Esophagus muscularis mucosa (tissue), 4 donors: ENCODE measurements around the gene RHBDD1. TPM values are rescaled to one million over a fixed set of nuclear protein-coding genes. Genes with fewer than 3 reads are reported as not detected.

Experiments used
- DNase-seq: peaks from one replicate; pipeline ENCODE4 v3.0.0-alpha.2; 2017; ENCODE audit errors: extremely low spot score
- H3K27ac ChIP-seq, 4 donors: fragments of 200-600 bp; sonication (generic); replicated peaks in 1 of 4; 1 replicate in 3 of 4; 2 replicates in 1 of 4; pipeline ENCODE4 v1.5.1; 2016 to 2019; ENCODE audit warnings: mild to moderate bottlenecking in 1 of 4
- H3K27me3 ChIP-seq, 4 donors: fragments of 200-600 bp; sonication (generic); one replicate each; pipeline versions ENCODE4 v1.5.1 to v1.6.0; 2016 to 2019
- H3K36me3 ChIP-seq, 4 donors: fragments of 200-600 bp; sonication (generic); one replicate each; pipeline ENCODE4 v1.5.1; 2016 to 2019
- H3K4me1 ChIP-seq, 4 donors: fragments of 200-600 bp; sonication (generic); one replicate each; pipeline ENCODE4 v1.5.1; 2016 to 2019
- H3K4me3 ChIP-seq, 4 donors: fragments of 200-600 bp; sonication (generic); 1 replicate in 2 of 4; 2 replicates in 2 of 4; pipeline ENCODE4 v1.5.1; 2016 to 2019; ENCODE audit warnings: mild to moderate bottlenecking in 4 of 4, moderate library complexity in 1 of 4
- H3K9me3 ChIP-seq, 4 donors: fragments of 200-600 bp; sonication (generic); 1 replicate in 3 of 4; 2 replicates in 1 of 4; pipeline ENCODE4 v1.5.1; 2016 to 2019
- CTCF ChIP-seq, 3 experiments: fragments of 200-600 bp in 2 of 3; fragments of 450-650 bp in 1 of 3; sonication (generic) in 2 of 3; IDR thresholded peaks; one replicate each; pipeline ENCODE4 v1.5.1; 2017 to 2019; ENCODE audit warnings: antibody characterized with exemption in 3 of 3, mild to moderate bottlenecking in 2 of 3, moderate library complexity in 1 of 3
- EP300 ChIP-seq: sonication (generic); formaldehyde crosslinking; IDR thresholded peaks from one replicate; pipeline ENCODE4 v1.6.1; 2017; ENCODE audit warnings: antibody characterized with exemption
- POLR2A ChIP-seq: fragments of 450-650 bp; IDR thresholded peaks from one replicate; pipeline ENCODE4 v1.6.1; 2017; ENCODE audit warnings: antibody characterized with exemption, moderate library complexity, mild to moderate bottlenecking, low read depth
- POLR2AphosphoS5 ChIP-seq, 2 donors: sonication (generic); formaldehyde crosslinking; IDR thresholded peaks; one replicate each; pipeline ENCODE4 v1.6.1; 2017; ENCODE audit warnings: antibody characterized with exemption in 2 of 2
- WGBS: methylation state at CpG from one replicate; pipeline ENCODE4 v1.1.5; 2018; 5-methylcytosine and 5-hydroxymethylcytosine counted together
- intact Hi-C: fragments of 100-400 bp; cut with DNase I; formaldehyde crosslinking; loops from one replicate; pipeline ENCODE4 v1.15.1; 2023
- total RNA-seq, 4 donors: library from RNA; depleted of rRNA; stranded (reverse); fragments of >200 nt; gene quantifications; one replicate each; pipeline versions ENCODE4 v1.1.0 to v1.2.1, GENCODE V29; 2016

The RHBDD1 gene
- total RNA-seq, 4 donors from 2014 or later, result 18.3 to 24.9 (median 22.2) TPM

GRCh38 chr2:226911932-226912331 is 76.1 kb downstream of the RHBDD1 start:
- Histone ChIP-seq H3K4me1 (peaks cover 0 to 17% (median 10%) of the 10 kb centered on the region in 4 donors), H3K9me3 (no peaks in the 10 kb centered on the region), H3K36me3 (peaks cover 0 to 24% (median 2%) of the 10 kb centered on the region in 4 donors), H3K27ac (no peak overlapping the region), H3K27me3 (no peaks in the 10 kb centered on the region), H3K4me3 (no peak overlapping the region)
- WGBS, result 86% methylated on average over 3 of the region's 3 CpGs
- intact Hi-C loops, result no loop called here
- TF ChIP-seq EP300 (no peak), CTCF (IDR thresholded peaks at IDR 0.05) (no peak), POLR2AphosphoS5 (IDR thresholded peaks at IDR 0.05) (no peak), POLR2A (no peak)
- DNase-seq, result no peak

- Histone ChIP-seq H3K4me3 (no peak overlapping the region), H3K27me3 (no peaks in the 10 kb centered on the region), H3K4me1 (peaks cover 0 to 9% (median 4%) of the 10 kb centered on the region in 4 donors), H3K9me3 (no peaks in the 10 kb centered on the region), H3K36me3 (peaks cover 0 to 24% (median 2%) of the 10 kb centered on the region in 4 donors), H3K27ac (no peak overlapping the region)
- TF ChIP-seq POLR2A (no peak), POLR2AphosphoS5 (IDR thresholded peaks at IDR 0.05) (no peak), CTCF (IDR thresholded peaks at IDR 0.05) (no peak), EP300 (no peak)
- intact Hi-C loops, result no loop called here
- DNase-seq, result no peak
Observed at GRCh38 chr2:226913641-226914040, 77.8 kb downstream of the RHBDD1 start.

DNA sequence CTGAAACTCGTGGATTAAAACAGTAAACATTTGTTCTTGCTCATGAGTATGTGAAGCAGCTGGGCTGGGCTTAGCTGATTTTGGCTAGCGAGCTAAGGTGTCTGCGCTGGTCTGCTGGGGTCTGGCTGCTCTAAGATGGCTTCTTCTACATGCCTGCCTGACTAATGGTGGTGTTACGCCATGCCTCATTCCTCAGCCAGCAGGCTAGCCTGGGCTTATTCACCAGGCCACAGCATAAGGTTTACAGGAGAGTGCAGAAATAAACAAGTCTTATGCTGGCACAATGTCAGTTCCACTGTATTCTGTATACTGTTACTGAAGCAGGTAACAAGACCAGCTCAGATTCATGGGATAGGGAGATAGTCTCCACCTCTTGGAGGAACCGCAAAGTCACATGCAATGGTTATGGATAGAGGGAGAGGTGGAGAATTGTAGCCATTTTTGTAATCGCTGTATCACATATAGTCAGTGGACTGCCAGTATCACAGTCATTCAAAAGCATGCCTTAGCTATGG is 80.0 kb downstream of the RHBDD1 start:
- Histone ChIP-seq H3K9me3 (peaks cover 0 to 5% (median 0%) of the 10 kb centered on the region in 4 donors), H3K27me3 (no peaks in the 10 kb centered on the region), H3K27ac (no peak overlapping the region), H3K36me3 (peaks cover 0 to 17% (median 2%) of the 10 kb centered on the region in 4 donors), H3K4me3 (no peak overlapping the region), H3K4me1 (no peaks in the 10 kb centered on the region)
- intact Hi-C loops, result no loop called here
- no peak for TF ChIP-seq POLR2A
- no peak for TF ChIP-seq POLR2AphosphoS5 (IDR thresholded peaks at IDR 0.05)
- TF ChIP-seq CTCF (IDR thresholded peaks at IDR 0.05), result no peak
- TF ChIP-seq EP300, result no peak
- no peak for DNase-seq
- 88% methylated on average over 5 of the region's 6 CpGs for WGBS

GRCh38 chr2:226916669-226917068 is 80.8 kb downstream of the RHBDD1 start:
- H3K4me1 ChIP-seq, result no peaks in the 10 kb centered on the region
- DNase-seq, result no peak
- intact Hi-C loops, result no loop called here
- H3K4me3 ChIP-seq, result no peak overlapping the region
- H3K36me3 ChIP-seq, result peaks cover 0 to 17% (median 2%) of the 10 kb centered on the region in 4 donors
- no peak overlapping the region for H3K27ac ChIP-seq
- H3K9me3 ChIP-seq, result peaks cover 0 to 5% (median 0%) of the 10 kb centered on the region in 4 donors
- WGBS, result 88% methylated on average over 1 of the region's 1 CpG
- no peaks in the 10 kb centered on the region for H3K27me3 ChIP-seq
- no peak for TF ChIP-seq POLR2AphosphoS5 (IDR thresholded peaks at IDR 0.05)
- TF ChIP-seq EP300, result no peak
- TF ChIP-seq CTCF (IDR thresholded peaks at IDR 0.05), result no peak
- no peak for TF ChIP-seq POLR2A

DNA sequence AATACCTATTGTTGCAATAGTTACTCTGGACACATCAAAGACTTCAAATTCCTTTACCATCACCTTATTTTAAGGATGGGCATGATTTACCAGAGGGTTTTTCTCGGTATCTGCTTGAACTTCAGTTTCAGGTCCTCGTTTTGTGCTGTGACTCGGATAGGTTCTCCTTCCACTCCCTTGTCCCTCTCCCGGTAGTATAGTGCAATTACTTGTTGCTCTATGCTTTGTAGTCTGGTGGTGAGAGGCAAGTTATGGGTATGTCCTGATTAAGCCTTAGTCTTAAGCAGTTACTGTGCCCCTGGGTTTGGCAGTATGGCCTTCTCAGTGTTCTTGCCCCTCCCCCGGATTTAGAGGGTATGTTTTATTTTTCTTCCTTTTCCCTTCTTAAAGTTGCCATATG is 96.6 kb downstream of the RHBDD1 start:
- intact Hi-C loops, result no loop called here
- Histone ChIP-seq H3K36me3 (no peaks in the 10 kb centered on the region), H3K9me3 (peaks cover 0 to 3% (median 0%) of the 10 kb centered on the region in 4 donors), H3K4me1 (no peaks in the 10 kb centered on the region), H3K27me3 (no peaks in the 10 kb centered on the region), H3K4me3 (no peak overlapping the region), H3K27ac (no peak overlapping the region)
- TF ChIP-seq POLR2A (no peak), CTCF (IDR thresholded peaks at IDR 0.05) (no peak), POLR2AphosphoS5 (IDR thresholded peaks at IDR 0.05) (no peak), EP300 (no peak)
- no peak for DNase-seq
- 98% methylated on average over 5 of the region's 5 CpGs for WGBS
